ENCODE data around the gene AK4. TPM values are rescaled to one million over a fixed set of nuclear protein-coding genes. Genes with fewer than 3 reads are reported as not detected.

AK4 gene
- total and polyA plus RNA-seq, 2 donors, result 5.9 to 11.5 TPM

DNA sequence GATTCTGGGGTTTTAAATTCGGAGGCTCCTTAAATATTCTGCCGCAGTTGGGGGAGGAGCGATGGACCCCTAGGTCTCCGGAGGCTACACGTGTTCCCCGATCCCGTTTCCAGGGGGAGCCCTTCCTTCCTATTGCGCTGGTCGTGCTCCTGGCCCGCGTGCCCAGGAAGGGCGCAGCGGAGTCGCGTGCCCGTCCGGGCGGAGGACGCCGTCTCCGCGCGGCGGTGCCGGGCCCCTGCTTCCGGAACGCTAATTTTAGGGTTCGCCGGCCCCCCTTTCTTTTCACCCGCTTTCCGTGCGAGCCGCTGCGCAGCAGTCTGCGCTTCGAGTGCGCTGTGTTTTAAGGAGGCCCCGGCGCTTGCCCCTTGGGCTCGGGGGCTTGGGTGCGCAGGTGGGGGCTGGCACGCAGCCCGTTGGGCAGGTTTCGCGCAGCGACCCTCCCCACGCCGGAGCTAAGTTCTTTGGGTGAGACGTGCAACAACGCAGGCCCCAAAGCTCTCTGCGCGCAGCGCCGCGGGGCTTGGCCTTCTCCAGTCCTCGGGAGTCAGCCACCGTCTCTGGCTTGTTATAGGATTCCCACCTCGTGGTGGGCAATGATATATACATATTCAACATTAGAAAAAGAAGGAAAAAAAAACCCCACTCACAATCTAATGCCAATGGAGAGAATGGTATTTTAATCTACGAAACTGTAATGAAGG lies 117.8 kb downstream of the AK4 start:
- whole genome bisulfite sequencing, result 2% methylated on average over 59 of the region's 59 CpGs
- Histone ChIP-seq H3K4me1 (ENCODE audit: control insufficient read depth in 2 of 2, insufficient read depth in 2 of 2, low read length in 2 of 2) (peaks cover 3% of the 10 kb centered on the region in 2 donors), H3K9me3 (ENCODE audit: control insufficient read depth in 2 of 2, insufficient read depth in 1 of 2, low read length in 1 of 2) (no peaks in the 10 kb centered on the region), H3K4me3 (ENCODE audit: low read length in 2 of 2) (peak overlapping the region; percentile 35 to 38), H3K27me3 (ENCODE audit: control insufficient read depth in 2 of 2, insufficient read depth in 1 of 2, low read length in 1 of 2) (peaks cover 17 to 41% of the 10 kb centered on the region in 2 donors), H3K36me3 (ENCODE audit: control insufficient read depth in 2 of 2, insufficient read depth in 2 of 2, low read length in 1 of 2) (no peaks in the 10 kb centered on the region), H3K27ac (ENCODE audit: low read depth in 1 of 2, low read length in 1 of 2) (no peak overlapping the region)
- peak in 1 of 9 donors; percentile 28 for DNase-seq (ENCODE audit: low read depth in 6 of 9, low spot score in 9 of 9)

- 14% methylated on average over 1 of the region's 1 CpG for WGBS
- Histone ChIP-seq H3K9me3 (ENCODE audit: control insufficient read depth in 2 of 2, insufficient read depth in 1 of 2, low read length in 1 of 2) (no peaks in the 10 kb centered on the region), H3K27me3 (ENCODE audit: control insufficient read depth in 2 of 2, insufficient read depth in 1 of 2, low read length in 1 of 2) (peaks cover 17 to 41% of the 10 kb centered on the region in 2 donors), H3K36me3 (ENCODE audit: control insufficient read depth in 2 of 2, insufficient read depth in 2 of 2, low read length in 1 of 2) (no peaks in the 10 kb centered on the region), H3K27ac (ENCODE audit: low read depth in 1 of 2, low read length in 1 of 2) (no peak overlapping the region), H3K4me1 (ENCODE audit: control insufficient read depth in 2 of 2, insufficient read depth in 2 of 2, low read length in 2 of 2) (peaks cover 3% of the 10 kb centered on the region in 2 donors), H3K4me3 (ENCODE audit: low read length in 2 of 2) (no peak overlapping the region)
- no peak for DNase-seq (ENCODE audit: low read depth in 6 of 9, low spot score in 9 of 9)
Observed at GRCh38 chr1:65266476-65266875, 118.5 kb downstream of the AK4 start.

- no peaks in the 10 kb centered on the region for H3K36me3 ChIP-seq (ENCODE audit: control insufficient read depth in 2 of 2, insufficient read depth in 2 of 2, low read length in 1 of 2)
- peaks cover 3% of the 10 kb centered on the region in 2 donors for H3K4me1 ChIP-seq (ENCODE audit: control insufficient read depth in 2 of 2, insufficient read depth in 2 of 2, low read length in 2 of 2)
- H3K27ac ChIP-seq (ENCODE audit: low read depth in 1 of 2, low read length in 1 of 2), result no peak overlapping the region
- H3K9me3 ChIP-seq (ENCODE audit: control insufficient read depth in 2 of 2, insufficient read depth in 1 of 2, low read length in 1 of 2), result no peaks in the 10 kb centered on the region
- H3K4me3 ChIP-seq (ENCODE audit: low read length in 2 of 2), result no peak overlapping the region
- 65% methylated on average over 4 of the region's 4 CpGs for WGBS
- DNase-seq (ENCODE audit: low read depth in 6 of 9, low spot score in 9 of 9), result no peak
- peaks cover 17 to 39% of the 10 kb centered on the region in 2 donors for H3K27me3 ChIP-seq (ENCODE audit: control insufficient read depth in 2 of 2, insufficient read depth in 1 of 2, low read length in 1 of 2)
Observed at GRCh38 chr1:65267271-65267670, 119.3 kb downstream of the AK4 start.

- H3K27ac ChIP-seq (ENCODE audit: low read depth in 1 of 2, low read length in 1 of 2), result no peak overlapping the region
- DNase-seq (ENCODE audit: low read depth in 6 of 9, low spot score in 9 of 9), result no peak
- H3K9me3 ChIP-seq (ENCODE audit: control insufficient read depth in 2 of 2, insufficient read depth in 1 of 2, low read length in 1 of 2), result no peaks in the 10 kb centered on the region
- H3K4me1 ChIP-seq (ENCODE audit: control insufficient read depth in 2 of 2, insufficient read depth in 2 of 2, low read length in 2 of 2), result peaks cover 3% of the 10 kb centered on the region in 2 donors
- peaks cover 17 to 39% of the 10 kb centered on the region in 2 donors for H3K27me3 ChIP-seq (ENCODE audit: control insufficient read depth in 2 of 2, insufficient read depth in 1 of 2, low read length in 1 of 2)
- 88% methylated on average over 1 of the region's 1 CpG for WGBS
- H3K36me3 ChIP-seq (ENCODE audit: control insufficient read depth in 2 of 2, insufficient read depth in 2 of 2, low read length in 1 of 2), result no peaks in the 10 kb centered on the region
- no peak overlapping the region for H3K4me3 ChIP-seq (ENCODE audit: low read length in 2 of 2)
Observed at GRCh38 chr1:65267683-65268082, 119.7 kb downstream of the AK4 start.

DNA sequence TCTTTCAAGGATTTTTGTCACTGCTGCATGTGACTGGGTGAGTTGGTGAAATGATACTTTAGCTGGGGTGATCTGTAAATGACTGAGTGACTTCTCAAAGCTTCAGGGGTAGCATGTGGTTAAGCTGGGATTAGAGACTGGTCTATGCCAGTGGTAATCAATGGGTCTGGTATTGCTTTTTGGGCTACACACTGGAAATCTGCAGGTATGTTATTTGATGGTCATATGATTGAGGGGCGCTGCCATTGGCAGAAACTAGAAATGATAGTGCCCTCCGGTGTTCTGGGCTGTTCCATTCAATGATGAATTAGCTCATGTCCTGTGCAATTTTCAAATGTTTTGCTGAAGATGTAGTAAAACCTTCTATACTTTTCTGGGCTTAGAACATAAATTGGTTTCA lies 121.6 kb downstream of the AK4 start:
- 95% methylated on average over 2 of the region's 2 CpGs for WGBS
- Histone ChIP-seq H3K36me3 (ENCODE audit: control insufficient read depth in 2 of 2, insufficient read depth in 2 of 2, low read length in 1 of 2) (no peaks in the 10 kb centered on the region), H3K27ac (ENCODE audit: low read depth in 1 of 2, low read length in 1 of 2) (no peak overlapping the region), H3K27me3 (ENCODE audit: control insufficient read depth in 2 of 2, insufficient read depth in 1 of 2, low read length in 1 of 2) (peaks cover 15 to 21% of the 10 kb centered on the region in 2 donors), H3K4me3 (ENCODE audit: low read length in 2 of 2) (no peak overlapping the region), H3K4me1 (ENCODE audit: control insufficient read depth in 2 of 2, insufficient read depth in 2 of 2, low read length in 2 of 2) (peaks cover 2 to 3% of the 10 kb centered on the region in 2 donors), H3K9me3 (ENCODE audit: control insufficient read depth in 2 of 2, insufficient read depth in 1 of 2, low read length in 1 of 2) (no peaks in the 10 kb centered on the region)
- DNase-seq (ENCODE audit: low read depth in 6 of 9, low spot score in 9 of 9), result no peak

DNA sequence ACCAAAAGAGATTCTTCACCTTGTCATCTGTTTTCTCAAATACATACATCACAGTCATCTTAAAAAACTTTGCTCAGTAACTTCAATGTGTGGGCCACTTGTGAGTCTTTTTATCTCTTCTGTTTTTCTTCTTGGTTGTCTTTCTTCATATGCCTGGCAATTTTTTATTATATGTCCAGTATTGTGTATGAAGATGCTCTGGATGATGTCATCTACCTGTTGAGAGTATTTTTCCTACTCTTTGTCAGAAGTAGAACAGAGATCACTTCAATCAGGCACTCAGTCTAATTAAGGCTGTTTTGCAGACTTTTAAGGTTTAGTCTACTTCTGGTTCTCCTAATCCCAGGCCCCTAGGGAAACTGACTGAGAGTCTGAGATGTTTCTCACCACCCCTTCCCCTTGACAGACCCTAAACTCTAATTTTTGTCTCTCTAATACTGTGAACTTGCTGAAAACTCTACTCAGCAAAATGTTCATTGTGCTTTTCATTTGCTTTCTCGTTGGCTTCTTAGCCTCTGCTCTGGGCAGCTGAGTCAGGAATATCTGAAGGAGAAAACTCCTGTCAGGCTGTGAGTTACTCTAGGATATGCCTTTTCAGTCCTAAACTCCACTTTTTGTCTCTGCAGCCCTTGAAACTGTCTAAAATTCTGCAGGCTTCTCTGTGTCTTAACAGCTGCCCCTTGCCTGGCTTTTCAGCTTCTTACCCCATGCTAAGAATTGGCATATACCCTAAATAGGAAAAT lies 128.4 kb downstream of the AK4 start:
- H3K27ac ChIP-seq (ENCODE audit: low read depth in 1 of 2, low read length in 1 of 2), result no peak overlapping the region
- no peaks in the 10 kb centered on the region for H3K9me3 ChIP-seq (ENCODE audit: control insufficient read depth in 2 of 2, insufficient read depth in 1 of 2, low read length in 1 of 2)
- H3K4me1 ChIP-seq (ENCODE audit: control insufficient read depth in 2 of 2, insufficient read depth in 2 of 2, low read length in 2 of 2), result no peaks in the 10 kb centered on the region
- H3K36me3 ChIP-seq (ENCODE audit: control insufficient read depth in 2 of 2, insufficient read depth in 2 of 2, low read length in 1 of 2), result no peaks in the 10 kb centered on the region
- H3K27me3 ChIP-seq (ENCODE audit: control insufficient read depth in 2 of 2, insufficient read depth in 1 of 2, low read length in 1 of 2), result no peaks in the 10 kb centered on the region
- 94% methylated on average over 1 of the region's 1 CpG for WGBS
- DNase-seq (ENCODE audit: low read depth in 6 of 9, low spot score in 9 of 9), result no peak
- no peak overlapping the region for H3K4me3 ChIP-seq (ENCODE audit: low read length in 2 of 2)

DNA sequence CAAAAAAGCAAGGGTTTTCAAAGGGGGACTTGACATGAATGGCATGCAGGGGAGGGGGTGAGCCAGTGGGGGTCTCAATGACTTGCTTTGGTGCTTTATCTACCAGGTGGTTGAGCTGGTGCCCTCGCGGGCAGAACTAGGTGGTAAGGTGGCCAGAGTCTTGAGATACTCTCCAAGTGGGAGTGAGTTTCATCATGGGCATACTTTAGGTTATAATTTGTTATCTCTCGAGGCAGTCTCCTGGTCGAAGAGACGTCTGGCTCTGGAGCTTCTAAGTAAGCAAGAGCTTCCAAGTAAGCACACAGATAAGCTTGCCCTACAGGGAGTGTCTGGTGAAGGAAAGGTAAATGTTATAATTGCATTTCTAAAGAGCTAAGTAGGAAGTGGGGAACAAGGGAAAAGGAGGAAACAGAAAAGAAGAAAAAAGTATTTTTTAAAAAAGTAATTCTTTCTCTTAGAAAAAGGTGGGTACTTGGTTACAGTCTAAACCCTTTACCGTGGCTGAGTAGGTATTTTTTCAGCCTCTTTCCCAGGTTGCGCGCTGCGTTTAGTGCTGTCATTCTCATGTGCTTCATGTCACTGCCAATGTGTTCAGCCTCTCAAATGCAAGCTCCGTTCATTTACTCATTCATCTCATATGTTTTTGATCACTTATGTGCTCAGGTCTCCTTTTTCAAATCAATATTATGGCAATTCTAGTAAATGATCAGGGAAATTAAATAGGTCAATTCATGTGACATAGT lies 129.8 kb downstream of the AK4 start:
- Histone ChIP-seq H3K36me3 (ENCODE audit: control insufficient read depth in 2 of 2, insufficient read depth in 2 of 2, low read length in 1 of 2) (no peaks in the 10 kb centered on the region), H3K27me3 (ENCODE audit: control insufficient read depth in 2 of 2, insufficient read depth in 1 of 2, low read length in 1 of 2) (no peaks in the 10 kb centered on the region), H3K9me3 (ENCODE audit: control insufficient read depth in 2 of 2, insufficient read depth in 1 of 2, low read length in 1 of 2) (no peaks in the 10 kb centered on the region), H3K27ac (ENCODE audit: low read depth in 1 of 2, low read length in 1 of 2) (no peak overlapping the region), H3K4me3 (ENCODE audit: low read length in 2 of 2) (no peak overlapping the region), H3K4me1 (ENCODE audit: control insufficient read depth in 2 of 2, insufficient read depth in 2 of 2, low read length in 2 of 2) (no peaks in the 10 kb centered on the region)
- DNase-seq (ENCODE audit: low read depth in 6 of 9, low spot score in 9 of 9), result no peak
- 86% methylated on average over 10 of the region's 10 CpGs for WGBS

GRCh38 chr1:65278376-65279069 lies 130.5 kb downstream of the AK4 start:
- no peaks in the 10 kb centered on the region for H3K27me3 ChIP-seq (ENCODE audit: control insufficient read depth in 2 of 2, insufficient read depth in 1 of 2, low read length in 1 of 2)
- 92% methylated on average over 5 of the region's 5 CpGs for WGBS
- no peaks in the 10 kb centered on the region for H3K9me3 ChIP-seq (ENCODE audit: control insufficient read depth in 2 of 2, insufficient read depth in 1 of 2, low read length in 1 of 2)
- no peak for DNase-seq (ENCODE audit: low read depth in 6 of 9, low spot score in 9 of 9)
- H3K36me3 ChIP-seq (ENCODE audit: control insufficient read depth in 2 of 2, insufficient read depth in 2 of 2, low read length in 1 of 2), result no peaks in the 10 kb centered on the region
- H3K4me3 ChIP-seq (ENCODE audit: low read length in 2 of 2), result no peak overlapping the region
- H3K27ac ChIP-seq (ENCODE audit: low read depth in 1 of 2, low read length in 1 of 2), result no peak overlapping the region
- H3K4me1 ChIP-seq (ENCODE audit: control insufficient read depth in 2 of 2, insufficient read depth in 2 of 2, low read length in 2 of 2), result no peaks in the 10 kb centered on the region
